HG03108 (cell line): ENCODE measurements around the gene SNX5.

Source experiments
- ATAC-seq: cut with Tn5 transposase; IDR thresholded peaks from one replicate; pipeline ENCODE4 v1.9.1; 2021; ENCODE audit warnings: moderate library complexity; ENCODE audit not compliant: unreplicated experiment

The SNX5 gene

DNA sequence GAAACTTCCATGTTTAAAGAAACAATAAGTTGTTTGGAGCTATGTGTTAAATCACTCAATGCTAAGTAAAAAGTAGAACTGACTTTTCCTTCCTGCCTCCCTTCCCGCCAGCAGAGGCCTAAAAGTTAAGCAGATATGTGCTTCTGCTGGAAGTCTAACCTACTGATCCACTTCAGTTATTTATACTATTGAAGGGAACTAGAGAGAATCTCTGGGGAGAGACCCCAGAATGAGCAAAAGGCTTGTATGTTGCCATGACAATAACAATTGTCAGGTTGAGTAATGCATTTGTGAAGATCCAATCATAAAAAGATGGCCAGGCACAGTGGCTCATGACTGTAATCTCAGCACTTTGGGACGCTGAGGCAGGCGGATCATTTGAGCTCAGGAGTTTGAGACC is 25.0 kb upstream of the SNX5 start:
- no peak for ATAC-seq

- ATAC-seq: no peak
These were observed 24.4 kb upstream of the SNX5 start for GRCh38 chr20:17992847-17993513.

DNA sequence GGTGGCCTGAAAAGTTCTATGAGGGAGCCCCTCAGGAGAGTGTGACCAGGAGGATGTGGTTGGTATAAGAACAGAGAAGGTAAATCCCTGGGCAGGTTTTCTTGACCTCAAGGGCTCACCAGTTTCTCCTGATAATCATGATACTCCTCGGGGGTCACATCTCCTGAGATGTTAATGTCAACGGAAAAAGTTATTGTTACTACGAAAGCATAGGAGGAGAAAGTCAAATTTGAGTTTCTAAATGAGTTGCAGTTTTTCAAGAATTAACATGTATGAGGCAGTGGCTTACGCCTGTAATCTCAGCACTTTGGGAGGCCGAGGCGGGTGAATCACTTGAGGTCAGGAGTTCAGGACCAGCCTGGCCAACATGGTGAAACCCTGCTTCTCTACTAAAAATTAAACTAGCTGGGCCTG is 23.6 kb upstream of the SNX5 start:
- peak; percentile 60 for ATAC-seq

- ATAC-seq: no peak
These were observed 21.8 kb upstream of the SNX5 start for GRCh38 chr20:17990278-17990972.

DNA sequence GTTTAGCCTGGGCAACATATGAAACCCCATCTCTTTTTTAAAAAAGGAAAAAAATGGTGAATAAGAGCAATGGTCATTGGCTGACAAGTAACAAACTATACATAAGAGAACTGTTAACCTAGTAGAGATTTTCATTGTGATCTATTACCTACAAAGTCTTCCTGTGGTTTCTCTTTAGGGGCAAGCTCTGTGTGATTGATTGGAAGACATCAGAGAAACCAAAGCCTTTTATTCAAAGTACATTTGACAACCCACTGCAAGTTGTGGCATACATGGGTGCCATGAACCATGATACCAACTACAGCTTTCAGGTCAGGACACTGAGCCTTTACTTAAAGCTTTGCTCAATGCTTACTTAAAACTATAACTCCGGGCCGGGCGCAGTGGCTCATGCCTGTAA is 19.4 kb upstream of the SNX5 start:
- ATAC-seq: no peak

GRCh38 chr20:17985388-17986018 is 16.9 kb upstream of the SNX5 start:
- ATAC-seq: no peak

GRCh38 chr20:17976305-17976704 is 7.7 kb upstream of the SNX5 start:
- ATAC-seq: no peak

- ATAC-seq: no peak
These were observed 3.5 kb upstream of the SNX5 start for GRCh38 chr20:17972121-17972520.

- no peak for ATAC-seq
These were observed 2.9 kb upstream of the SNX5 start for GRCh38 chr20:17971300-17972013.

DNA sequence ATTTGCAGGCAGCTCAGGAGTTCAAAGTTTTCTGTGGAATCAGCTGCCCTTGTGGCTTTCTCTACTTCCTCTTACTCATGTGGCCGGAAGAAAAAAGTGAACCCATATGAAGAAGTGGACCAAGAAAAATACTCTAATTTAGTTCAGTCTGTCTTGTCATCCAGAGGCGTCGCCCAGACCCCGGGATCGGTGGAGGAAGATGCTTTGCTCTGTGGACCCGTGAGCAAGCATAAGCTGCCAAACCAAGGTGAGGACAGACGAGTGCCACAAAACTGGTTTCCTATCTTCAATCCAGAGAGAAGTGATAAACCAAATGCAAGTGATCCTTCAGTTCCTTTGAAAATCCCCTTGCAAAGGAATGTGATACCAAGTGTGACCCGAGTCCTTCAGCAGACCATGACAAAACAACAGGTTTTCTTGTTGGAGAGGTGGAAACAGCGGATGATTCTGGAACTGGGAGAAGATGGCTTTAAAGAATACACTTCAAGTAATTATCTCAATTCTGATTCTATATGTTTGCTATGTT is 1.4 kb upstream of the SNX5 start:
- ATAC-seq: no peak

DNA sequence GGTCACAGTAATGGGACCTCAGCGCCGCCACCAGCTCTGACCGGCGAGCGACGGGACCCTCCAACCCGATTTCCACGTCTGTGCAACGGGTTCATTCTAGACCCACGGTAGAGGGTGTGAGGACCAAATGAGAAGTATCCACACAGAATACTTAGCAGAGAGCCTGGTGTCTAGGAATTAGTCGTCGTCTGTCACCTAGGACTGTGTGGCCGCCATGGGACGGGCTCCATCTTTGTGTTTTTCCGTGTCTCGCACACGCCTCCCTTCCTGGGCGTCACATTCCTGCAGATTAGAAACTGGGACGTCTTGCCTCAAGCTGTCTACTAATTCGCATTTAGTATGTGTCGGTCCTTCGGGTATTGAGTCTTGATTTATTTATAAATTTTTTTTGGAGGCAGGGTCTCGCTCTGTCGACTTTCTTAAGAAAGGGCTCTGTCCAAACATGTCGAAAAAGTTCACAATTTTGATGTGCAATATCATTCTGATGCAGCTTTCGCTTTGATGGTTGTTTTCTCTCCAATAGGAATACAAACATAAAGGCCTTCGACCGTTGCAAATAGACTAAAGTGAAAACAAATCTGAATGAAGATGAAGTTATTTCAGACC is 787 bp upstream of the SNX5 start:
- ATAC-seq: peak; percentile 4

GRCh38 chr20:17967521-17968365 is 851 bp downstream of the SNX5 start:
- ATAC-seq: peak; percentile 0

- no peak for ATAC-seq
These were observed 1.9 kb downstream of the SNX5 start for GRCh38 chr20:17966432-17967310.

GRCh38 chr20:17965042-17965697 is 3.4 kb downstream of the SNX5 start:
- ATAC-seq: no peak

GRCh38 chr20:17964632-17965031 is 4.0 kb downstream of the SNX5 start:
- no peak for ATAC-seq

GRCh38 chr20:17964073-17964472 is 4.5 kb downstream of the SNX5 start:
- ATAC-seq: no peak

DNA sequence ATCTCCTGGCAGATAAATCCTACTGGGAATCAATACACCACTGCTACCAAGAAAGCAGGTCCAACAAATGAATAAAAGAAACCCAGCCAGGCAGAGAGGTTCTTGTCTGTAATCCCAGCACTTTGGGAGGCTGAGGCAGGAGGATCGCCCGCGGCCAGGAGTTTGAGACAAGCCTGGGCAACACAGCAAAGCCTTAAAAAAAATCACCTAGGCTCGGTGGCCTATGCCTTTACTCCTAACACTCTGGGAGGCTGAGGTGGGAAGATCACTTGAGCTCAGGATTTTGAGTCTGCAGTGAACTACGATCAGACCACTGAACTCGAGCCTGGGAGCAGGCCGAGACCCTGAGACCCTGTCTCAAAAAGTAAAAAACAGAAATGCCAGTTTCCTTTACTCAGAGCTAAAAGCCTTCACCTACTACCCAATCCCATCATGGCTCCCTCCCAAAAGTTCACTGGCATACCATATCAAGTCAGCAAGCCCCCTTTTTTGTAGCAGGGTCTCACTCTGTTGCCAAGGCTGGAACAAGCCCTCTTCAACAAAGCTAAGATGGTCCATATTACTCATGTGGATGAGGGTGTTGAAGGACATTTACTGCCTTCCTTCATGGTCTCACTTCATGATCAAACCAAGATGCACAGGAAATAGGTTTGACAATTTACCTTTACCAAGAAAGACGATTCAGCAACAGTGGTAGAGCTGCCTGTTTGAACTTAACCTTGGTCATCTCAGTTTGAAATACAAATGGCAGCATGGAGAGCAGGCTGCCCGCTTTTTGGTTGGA is 5.3 kb downstream of the SNX5 start:
- no peak for ATAC-seq

GRCh38 chr20:17961587-17961940 is 7.0 kb downstream of the SNX5 start:
- no peak for ATAC-seq
